HCT116 (cell line): ENCODE data around the gene ASNSD1. TPM values are rescaled to one million over a fixed set of nuclear protein-coding genes. Genes with fewer than 3 reads are reported as not detected.

Source experiments
- ATAC-seq: fragments of 200-7000 bp; cut with Tn5 transposase; 2 replicates; pipeline ENCODE4 v1.9.1; 2020; ENCODE audit warnings: mild to moderate bottlenecking, moderate library complexity
- BruUV-seq: library from RNA; stranded (reverse); fragments of 400-500 nt; replicated peaks from 2 replicates; lab custom pipeline; 2021; lab: Mats Ljungman, UMichigan
- CTCF ChIA-PET: fragments of 300-600 bp; sonication (Branson Sonifier 250); formaldehyde crosslinking; loops from one replicate; lab custom pipeline; 2021; ENCODE audit warnings: antibody characterized with exemption; lab: Charles Lee
- POLR2A ChIA-PET: fragments of 300-600, 350-600 bp; sonication (Branson Sonifier 250); formaldehyde crosslinking; loops from one replicate; lab custom pipeline; 2021; ENCODE audit warnings: antibody characterized with exemption; lab: Charles Lee
- RAD21 ChIA-PET, 2 experiments: fragments of 300-600 bp; sonication (Branson Sonifier 250); formaldehyde crosslinking; loops; one replicate each; lab custom pipeline; 2023; ENCODE audit warnings: low total read pairs in 2 of 2; ENCODE audit not compliant: uncharacterized antibody in 2 of 2, unreplicated experiment in 2 of 2, low non-redundant PET in 1 of 2; lab: Charles Lee
- DNase-seq: peaks from one replicate; pipeline ENCODE4 v3.0.0-alpha.2; 2010; ENCODE audit warnings: low read depth, low spot score
- H2AFZ ChIP-seq: fragments of 200-600 bp; shearing (Covaris generic), sonication (generic); 2 replicates; pipeline ENCODE4 v1.6.1; 2017; ENCODE audit warnings: low read depth, mixed run types, mixed read lengths, antibody characterized with exemption, low read length; ENCODE audit not compliant: poor library complexity, severe bottlenecking
- H3K27ac ChIP-seq: 2 replicates; pipeline ENCODE4 v1.5.1; 2012; ENCODE audit warnings: low read depth, low read length
- H3K27me3 ChIP-seq: fragments of 200-600 bp; sonication (generic); 2 replicates; pipeline ENCODE4 v1.6.1; 2016; ENCODE audit warnings: mixed run types, low read length, mixed read lengths; ENCODE audit not compliant: insufficient read depth
- H3K36me3 ChIP-seq, 2 experiments: fragments of 200-500 bp in 1 of 2; fragments of 200-600 bp in 1 of 2; sonication (Bioruptor generic) in 1 of 2; sonication (generic) in 1 of 2; 2 replicates each; pipeline versions ENCODE4 v1.5.1 to v1.6.1; 2014 to 2016; ENCODE audit warnings: low read length in 2 of 2, inconsistent platforms in 1 of 2, mixed read lengths in 1 of 2, mixed run types in 1 of 2; ENCODE audit not compliant: insufficient read depth in 2 of 2, control insufficient read depth in 1 of 2
- H3K4me1 ChIP-seq, 2 experiments: fragments of 200-600 bp in 1 of 2; sonication (generic) in 1 of 2; 2 replicates each; pipeline versions ENCODE4 v1.5.1 to v1.6.1; 2012 to 2017; ENCODE audit warnings: low read length in 2 of 2, inconsistent platforms in 1 of 2, mild to moderate bottlenecking in 1 of 2, mixed read lengths in 1 of 2, mixed run types in 1 of 2, moderate library complexity in 1 of 2; ENCODE audit not compliant: insufficient read depth in 2 of 2, control insufficient read depth in 1 of 2
- H3K4me2 ChIP-seq: fragments of 200-600 bp; sonication (generic); 2 replicates; pipeline ENCODE4 v1.6.1; 2017; ENCODE audit warnings: mixed run types, low read length, mixed read lengths
- H3K4me3 ChIP-seq, 2 experiments: fragments of 200-600 bp in 1 of 2; sonication (generic) in 1 of 2; replicated peaks in 1 of 2; 2 replicates each; pipeline ENCODE4 v1.5.1; 2011 to 2016; ENCODE audit warnings: low read length in 2 of 2, control low read depth in 1 of 2, low read depth in 1 of 2, mild to moderate bottlenecking in 1 of 2, mixed read lengths in 1 of 2, mixed run types in 1 of 2
- H3K79me2 ChIP-seq: fragments of 200-600 bp; sonication (generic); 2 replicates; pipeline ENCODE4 v1.6.1; 2017; ENCODE audit warnings: mild to moderate bottlenecking, mixed run types, low read length, moderate library complexity, mixed read lengths; ENCODE audit not compliant: insufficient read depth
- H3K9ac ChIP-seq: fragments of 200-600 bp; sonication (generic); 2 replicates; pipeline ENCODE4 v1.6.1; 2016; ENCODE audit warnings: low read length, mixed read lengths
- H3K9me2 ChIP-seq: fragments of 200-600 bp; sonication (generic), shearing (Covaris generic); 2 replicates; pipeline ENCODE4 v1.6.1; 2017; ENCODE audit warnings: mixed run types, mild to moderate bottlenecking, moderate library complexity; ENCODE audit not compliant: insufficient read depth
- H3K9me3 ChIP-seq, 2 experiments: fragments of 200-500 bp in 1 of 2; fragments of 200-600 bp in 1 of 2; sonication (Bioruptor generic) in 1 of 2; sonication (generic) in 1 of 2; 2 replicates each; pipeline ENCODE4 v1.6.1; 2014 to 2017; ENCODE audit warnings: low read length in 2 of 2, mixed read lengths in 2 of 2, inconsistent platforms in 1 of 2, low read depth in 1 of 2, mild to moderate bottlenecking in 1 of 2, mixed run types in 1 of 2, moderate library complexity in 1 of 2; ENCODE audit not compliant: control insufficient read depth in 1 of 2, insufficient read depth in 1 of 2
- H4K20me1 ChIP-seq: fragments of 200-600 bp; sonication (generic), shearing (Covaris generic); 2 replicates; pipeline ENCODE4 v1.6.1; 2017; ENCODE audit warnings: mixed run types, mild to moderate bottlenecking, moderate library complexity; ENCODE audit not compliant: insufficient read depth
- CTCF ChIP-seq, 3 experiments: fragments of 200-600 bp in 1 of 3; sonication (generic) in 1 of 3; IDR thresholded peaks in 2 of 3; conservative IDR thresholded peaks in 1 of 3; 2 replicates each; pipeline ENCODE4 v1.5.1; 2012 to 2017; ENCODE audit warnings: low read depth in 2 of 3, low read length in 2 of 3, antibody characterized with exemption in 1 of 3, borderline replicate concordance in 1 of 3, control low read depth in 1 of 3, mild to moderate bottlenecking in 1 of 3, mixed read lengths in 1 of 3, mixed run types in 1 of 3, moderate library complexity in 1 of 3; ENCODE audit not compliant: insufficient read depth in 1 of 3
- ELF1 ChIP-seq: IDR thresholded peaks from 2 replicates; pipeline ENCODE4 v1.6.1; 2012; ENCODE audit warnings: low read depth, borderline replicate concordance
- EZH2phosphoT487 ChIP-seq: fragments of 200-600 bp; IDR thresholded peaks from 2 replicates; pipeline ENCODE4 v1.6.1; 2018; ENCODE audit warnings: antibody characterized with exemption, borderline replicate concordance
- FOSL1 ChIP-seq: IDR thresholded peaks from 2 replicates; pipeline ENCODE4 v1.6.1; 2012; ENCODE audit warnings: low read depth
- JUND ChIP-seq: IDR thresholded peaks from 2 replicates; pipeline ENCODE4 v1.6.1; 2012
- MAX ChIP-seq: IDR thresholded peaks from 2 replicates; pipeline ENCODE4 v1.6.1; 2012
- POLR2A ChIP-seq: IDR thresholded peaks from 2 replicates; pipeline ENCODE4 v1.7.0; 2011; ENCODE audit warnings: borderline replicate concordance; ENCODE audit not compliant: insufficient read depth, insufficient read length; ENCODE audit errors: extremely low read depth
- POLR2AphosphoS5 ChIP-seq: IDR thresholded peaks from 2 replicates; pipeline ENCODE4 v1.6.1; 2011; ENCODE audit warnings: mild to moderate bottlenecking, low read depth, low read length, moderate library complexity
- REST ChIP-seq: IDR thresholded peaks from 2 replicates; pipeline ENCODE4 v1.6.1; 2012; ENCODE audit warnings: low read depth
- ZFX ChIP-seq: fragments of 450-650 bp; IDR thresholded peaks from 2 replicates; pipeline ENCODE4 v1.6.1; 2017
- intact Hi-C: fragments of 100-400 bp; cut with micrococcal nuclease; formaldehyde crosslinking; loops from 2 replicates; pipeline ENCODE4 v1.10.0; 2022
- total RNA-seq: library from RNA; stranded (reverse); gene quantifications from one replicate; pipeline ENCODE4 v1.2.1, GENCODE V29; 2021; ENCODE audit not compliant: unreplicated experiment

The ASNSD1 gene
- total RNA-seq, 1 experiment from 2014 or later: 33.6 TPM

DNA sequence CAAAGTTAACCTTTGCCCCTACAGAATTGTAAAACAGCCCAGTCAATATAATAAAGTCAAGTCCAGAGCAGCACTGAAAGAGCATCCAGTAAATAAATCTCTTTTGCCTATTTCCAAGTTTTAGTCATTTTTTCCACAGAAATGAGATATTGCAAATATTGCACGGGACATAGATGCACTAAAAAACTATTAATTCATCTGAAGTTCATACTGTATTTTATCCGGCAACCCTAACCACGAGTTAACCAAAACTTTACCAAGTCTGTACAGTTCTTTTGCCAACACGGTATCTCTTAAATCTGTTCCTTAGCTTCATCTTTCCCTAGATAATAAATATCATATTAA lies 484 bp upstream of the ASNSD1 start:
- DNase-seq (no peak), ATAC-seq (no peak)
- intact Hi-C loops: loop anchor here (1.0 to 10.0 kb wide), 4 partner anchors 38 to 654 kb away; partner anchors contain the start of gene HIBCH
- BruUV-seq: no TSS peak
- peak overlapping the region; percentile 98 for H2AFZ ChIP-seq
- H3K9me3 ChIP-seq: no peaks in the 10 kb centered on the region
- H3K27ac ChIP-seq: no peak overlapping the region
- POLR2A ChIA-PET: interaction anchor here (0.7 kb wide), 1 partner anchor 102 kb away, joined by 4 read pairs; the partner anchor contains the start of gene OSGEPL1
- peaks cover 0 to 11% of the 10 kb centered on the region in 2 experiments; a peak in 2 of 4 replicates for H3K4me1 ChIP-seq
- RAD21 ChIA-PET: interaction anchor here (0.6 to 1.0 kb wide), 4 partner anchors 36 to 412 kb away, joined by 3 to 6 read pairs (median 4); no protein-coding TSS in a partner anchor
- peak overlapping the region; percentile 65 for H3K4me2 ChIP-seq
- H3K36me3 ChIP-seq: 0 out of 4 replicates have a peak, but pooled peaks cover 0 to 2% of the 10 kb centered on the region in 2 experiments
- TF ChIP-seq CTCF (IDR thresholded peaks at IDR 0.05 in 2 of 3, conservative IDR thresholded peaks at IDR 0.05 in 1 of 3; ENCODE audit: borderline replicate concordance in 1 of 3, insufficient read depth in 1 of 3, low read depth in 2 of 3, low read length in 2 of 3) (no peak), FOSL1 (no peak), MAX (no peak), JUND (no peak)
- H3K9me2 ChIP-seq: no peaks in the 10 kb centered on the region
- no peaks in the 10 kb centered on the region for H4K20me1 ChIP-seq
- H3K9ac ChIP-seq: no peak overlapping the region
- H3K27me3 ChIP-seq: no peaks in the 10 kb centered on the region
- H3K4me3 ChIP-seq: peak overlapping the region; percentile 26 to 42
- CTCF ChIA-PET: interaction anchor here (0.6 to 1.9 kb wide), 27 partner anchors 10 to 707 kb away, joined by 3 to 16 read pairs (median 4); partner anchors contain the start of gene OSGEPL1
- peaks cover 41% of the 10 kb centered on the region for H3K79me2 ChIP-seq

DNA sequence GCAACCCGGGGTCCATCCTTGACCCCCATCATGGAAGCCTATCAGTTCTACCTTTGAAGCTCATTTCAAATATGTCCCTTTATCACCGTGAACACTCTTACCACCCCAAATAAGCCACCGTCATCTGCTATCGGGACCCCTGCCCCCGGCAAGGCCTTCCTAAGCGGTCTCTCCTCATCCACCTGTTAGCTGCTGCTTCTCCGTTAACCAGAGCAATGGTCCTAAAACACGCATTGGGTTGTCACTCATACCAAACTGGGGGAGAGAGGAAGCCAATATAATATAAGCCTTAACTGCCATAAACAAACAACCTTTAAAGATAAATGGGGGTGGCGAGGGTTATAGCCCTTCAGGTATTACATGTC lies 680 bp downstream of the ASNSD1 start:
- ATAC-seq: no peak
- TF ChIP-seq EZH2phosphoT487 (no peak), CTCF (IDR thresholded peaks at IDR 0.05 in 2 of 3, conservative IDR thresholded peaks at IDR 0.05 in 1 of 3; ENCODE audit: borderline replicate concordance in 1 of 3, insufficient read depth in 1 of 3, low read depth in 2 of 3, low read length in 2 of 3) (no peak), REST (no peak), POLR2AphosphoS5 (no peak), ZFX (no peak), ELF1 (no peak), POLR2A (no peak)

More for the DNA sequence above, 680 bp downstream of the ASNSD1 start:
- Histone ChIP-seq H3K9me2 (no peaks in the 10 kb centered on the region), H3K27me3 (no peaks in the 10 kb centered on the region), H3K36me3 (peaks cover 8 to 9% of the 10 kb centered on the region in 2 experiments; a peak in 3 of 4 replicates), H3K4me1 (peaks cover 0 to 11% of the 10 kb centered on the region in 2 experiments; a peak in 2 of 4 replicates), H3K79me2 (peaks cover 47% of the 10 kb centered on the region), H3K4me3 (peak overlapping the region; percentile 73 to 92), H3K4me2 (peak overlapping the region; percentile 84), H2AFZ (no peak overlapping the region), H3K9me3 (no peaks in the 10 kb centered on the region), H3K27ac (no peak overlapping the region), H4K20me1 (no peaks in the 10 kb centered on the region), H3K9ac (peak overlapping the region; percentile 88)
- RAD21 ChIA-PET: no interaction called here
- no peak for DNase-seq
- CTCF ChIA-PET: interaction anchor here (0.7 to 1.4 kb wide), 4 partner anchors 35 to 455 kb away, joined by 3 to 6 read pairs (median 4); partner anchors contain the start of gene OSGEPL1
- no TSS peak for BruUV-seq
- POLR2A ChIA-PET: no interaction called here
- intact Hi-C loops: loop anchor here (1.0 to 10.0 kb wide), 4 partner anchors 36 to 653 kb away; partner anchors contain the start of gene HIBCH
